Duodenal mucosa (tissue), 2 donors: ENCODE data around the gene NCMAP.

Experiments
- H3K27ac ChIP-seq: one replicate; pipeline ENCODE4 v1.7.0; 2013; ENCODE audit warnings: low read depth, low read length
- H3K27me3 ChIP-seq, 2 donors: one replicate each; pipeline ENCODE4 v1.7.0; 2013; ENCODE audit warnings: low read length in 2 of 2, control low read depth in 1 of 2; ENCODE audit not compliant: insufficient read depth in 2 of 2, control insufficient read depth in 1 of 2
- H3K36me3 ChIP-seq, 2 donors: one replicate each; pipeline ENCODE4 v1.7.0; 2013; ENCODE audit warnings: low read length in 2 of 2, control low read depth in 1 of 2; ENCODE audit not compliant: insufficient read depth in 2 of 2, control insufficient read depth in 1 of 2
- H3K4me1 ChIP-seq, 2 donors: one replicate each; pipeline ENCODE4 v1.7.0; 2013; ENCODE audit warnings: low read length in 2 of 2, control low read depth in 1 of 2; ENCODE audit not compliant: insufficient read depth in 2 of 2, control insufficient read depth in 1 of 2
- H3K4me3 ChIP-seq, 2 donors: one replicate each; pipeline ENCODE4 v1.7.0; 2013; ENCODE audit warnings: low read length in 2 of 2, low read depth in 1 of 2
- H3K9ac ChIP-seq, 2 donors: one replicate each; pipeline ENCODE4 v1.7.0; 2013; ENCODE audit warnings: low read length in 2 of 2, low read depth in 1 of 2
- H3K9me3 ChIP-seq, 2 donors: one replicate each; pipeline ENCODE4 v1.7.0; 2013; ENCODE audit warnings: low read length in 2 of 2, control low read depth in 1 of 2; ENCODE audit not compliant: control insufficient read depth in 1 of 2

Gene NCMAP

DNA sequence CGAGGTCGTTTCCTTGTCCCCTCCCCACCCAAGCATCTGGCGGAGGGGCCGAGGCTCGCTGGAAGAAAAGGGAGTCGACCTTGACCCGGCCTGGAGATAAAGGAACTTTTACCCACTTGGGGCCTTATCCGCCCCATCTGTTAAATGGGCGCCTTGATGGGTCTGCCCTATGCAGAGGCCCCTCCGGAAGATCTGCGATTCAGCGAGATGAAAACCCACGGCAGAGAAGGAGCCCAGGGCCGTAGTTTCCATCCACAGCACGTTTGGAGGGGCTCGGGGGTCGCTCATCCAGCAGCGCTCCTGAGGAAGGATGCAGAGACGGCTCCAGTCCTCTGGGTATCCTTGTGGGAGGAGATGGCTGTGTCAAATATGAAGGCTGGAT lies 518 bp downstream of the NCMAP start:
- Histone ChIP-seq H3K9ac (peak overlapping the region; percentile 28 to 63), H3K4me1 (peaks cover 22 to 37% of the 10 kb centered on the region in 2 donors), H3K36me3 (no peaks in the 10 kb centered on the region), H3K4me3 (peak overlapping the region; percentile 56 to 69), H3K9me3 (no peaks in the 10 kb centered on the region), H3K27me3 (peaks cover 0 to 3% of the 10 kb centered on the region in 2 donors), H3K27ac (no peak overlapping the region)

DNA sequence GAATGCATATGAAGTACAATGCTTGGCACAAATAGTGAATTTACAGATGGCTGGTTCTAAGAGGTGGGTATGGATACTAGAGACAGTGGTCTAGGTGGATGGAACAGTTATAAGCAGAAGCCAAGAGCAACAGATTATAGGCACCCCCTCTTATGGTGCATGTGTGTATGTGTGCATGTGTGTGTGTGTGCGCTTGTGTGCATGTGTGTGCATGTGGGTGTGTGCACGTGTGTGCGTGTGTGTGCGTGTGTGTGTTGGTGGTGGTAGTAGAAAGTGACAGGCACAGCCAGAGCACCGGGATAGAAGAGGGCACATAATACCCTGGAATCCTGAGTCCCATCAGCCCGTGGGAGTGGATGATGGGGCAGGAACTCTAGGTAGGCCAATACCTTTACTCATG lies 1.3 kb downstream of the NCMAP start:
- H3K9ac ChIP-seq, result peak overlapping the region in 1 of 2 donors; percentile 48
- H3K27me3 ChIP-seq, result peaks cover 0 to 3% of the 10 kb centered on the region in 2 donors
- H3K9me3 ChIP-seq, result no peaks in the 10 kb centered on the region
- peak overlapping the region; percentile 56 to 69 for H3K4me3 ChIP-seq
- no peak overlapping the region for H3K27ac ChIP-seq
- no peaks in the 10 kb centered on the region for H3K36me3 ChIP-seq
- peaks cover 15 to 29% of the 10 kb centered on the region in 2 donors for H3K4me1 ChIP-seq

DNA sequence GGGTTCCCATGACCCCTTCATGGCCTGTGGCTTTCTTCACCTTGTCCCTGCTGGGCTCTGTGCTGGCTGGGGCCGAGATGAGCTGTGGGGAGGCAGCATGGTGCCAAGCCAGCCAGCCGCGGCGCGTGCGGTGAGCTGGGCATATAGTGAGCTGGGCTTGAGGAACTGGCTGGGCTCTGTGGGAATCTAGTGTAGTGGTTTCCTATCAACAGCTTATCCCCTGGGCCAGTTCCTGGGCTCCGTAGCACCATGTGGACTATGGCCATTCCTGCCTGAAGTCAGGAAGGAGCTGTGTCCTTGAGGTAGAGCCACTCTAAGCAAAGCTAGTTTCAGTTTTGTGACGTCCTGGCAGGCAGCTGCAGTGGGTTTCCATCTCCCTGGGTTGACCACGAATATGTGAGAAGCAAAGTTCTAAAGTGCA lies 1.8 kb downstream of the NCMAP start:
- H3K27me3 ChIP-seq, result peaks cover 0 to 3% of the 10 kb centered on the region in 2 donors
- peaks cover 16 to 25% of the 10 kb centered on the region in 2 donors for H3K4me1 ChIP-seq

DNA sequence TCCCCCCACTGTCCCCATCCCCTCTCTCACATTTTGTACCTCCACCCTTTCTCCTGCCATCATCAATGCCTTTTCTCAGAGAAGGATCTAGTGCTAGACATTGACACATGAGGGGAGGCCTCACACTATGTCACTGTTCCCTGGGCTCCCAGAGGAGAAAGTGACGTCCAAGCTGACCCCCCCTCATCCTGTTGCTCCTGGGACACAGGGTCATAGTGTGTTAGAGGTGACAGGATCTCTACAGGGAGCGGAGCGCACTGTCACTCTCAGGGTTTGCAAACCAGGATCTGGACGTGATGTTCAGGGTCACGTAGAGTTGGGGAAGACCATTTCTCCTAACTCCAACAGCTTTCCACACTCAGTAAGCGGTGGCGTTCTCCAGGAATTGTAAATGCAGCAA lies 2.6 kb downstream of the NCMAP start:
- peaks cover 18 to 25% of the 10 kb centered on the region in 2 donors for H3K4me1 ChIP-seq
- no peaks in the 10 kb centered on the region for H3K9me3 ChIP-seq
- H3K36me3 ChIP-seq, result no peaks in the 10 kb centered on the region
- peak overlapping the region; percentile 5 to 69 for H3K4me3 ChIP-seq
- H3K27ac ChIP-seq, result no peak overlapping the region
- peak overlapping the region in 1 of 2 donors; percentile 48 for H3K9ac ChIP-seq
- peaks cover 0 to 3% of the 10 kb centered on the region in 2 donors for H3K27me3 ChIP-seq

More for the DNA sequence above, 1.8 kb downstream of the NCMAP start:
- H3K27ac ChIP-seq, result no peak overlapping the region
- H3K4me3 ChIP-seq, result peak overlapping the region; percentile 5 to 69
- no peaks in the 10 kb centered on the region for H3K9me3 ChIP-seq
- H3K36me3 ChIP-seq, result no peaks in the 10 kb centered on the region
- peak overlapping the region in 1 of 2 donors; percentile 48 for H3K9ac ChIP-seq

DNA sequence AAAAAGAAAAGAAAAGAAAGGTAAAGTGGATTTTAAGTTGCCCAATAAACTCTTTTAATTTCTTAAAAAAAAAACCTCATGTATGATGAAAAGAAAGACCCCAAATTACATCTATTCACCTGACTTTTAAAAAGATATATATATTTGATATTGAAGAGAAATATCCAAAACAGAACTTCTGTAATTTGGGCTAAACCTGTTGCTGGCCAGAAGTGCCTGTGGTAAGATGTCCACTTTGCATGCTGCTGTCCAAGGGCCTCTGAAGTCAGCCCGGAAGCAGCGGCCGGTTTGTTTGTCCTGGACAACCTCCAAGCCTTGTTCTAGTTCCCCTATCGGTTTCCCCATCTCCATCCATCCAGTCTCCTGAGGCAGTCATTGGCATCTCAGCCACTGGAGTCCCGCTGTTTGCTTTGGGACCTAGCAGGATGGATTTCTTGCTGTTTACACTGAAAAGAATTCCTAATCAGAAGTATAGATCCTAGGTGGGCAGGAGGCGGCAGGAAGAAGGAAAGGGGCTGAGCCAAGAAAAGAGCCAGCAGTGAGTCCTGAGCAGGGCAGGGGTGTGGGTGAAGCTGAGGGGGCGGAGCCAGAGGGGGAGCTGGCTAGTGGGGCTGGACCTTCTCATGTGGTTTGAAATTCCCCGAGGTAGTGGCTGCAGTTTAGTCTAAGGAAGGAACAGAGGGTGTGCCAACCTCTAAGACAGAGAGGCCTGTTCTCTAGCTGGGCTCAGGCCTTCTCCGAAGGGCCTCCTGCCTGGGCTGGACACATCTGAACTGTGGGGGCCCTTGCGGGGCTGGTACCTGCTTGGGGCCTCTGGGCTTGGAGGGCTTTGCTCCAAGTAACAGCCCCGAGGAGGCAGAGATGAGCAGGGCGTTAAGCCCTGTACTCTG lies 3.3 kb downstream of the NCMAP start:
- no peak overlapping the region for H3K27ac ChIP-seq
- no peak overlapping the region for H3K9ac ChIP-seq
- peaks cover 0 to 3% of the 10 kb centered on the region in 2 donors for H3K27me3 ChIP-seq

DNA sequence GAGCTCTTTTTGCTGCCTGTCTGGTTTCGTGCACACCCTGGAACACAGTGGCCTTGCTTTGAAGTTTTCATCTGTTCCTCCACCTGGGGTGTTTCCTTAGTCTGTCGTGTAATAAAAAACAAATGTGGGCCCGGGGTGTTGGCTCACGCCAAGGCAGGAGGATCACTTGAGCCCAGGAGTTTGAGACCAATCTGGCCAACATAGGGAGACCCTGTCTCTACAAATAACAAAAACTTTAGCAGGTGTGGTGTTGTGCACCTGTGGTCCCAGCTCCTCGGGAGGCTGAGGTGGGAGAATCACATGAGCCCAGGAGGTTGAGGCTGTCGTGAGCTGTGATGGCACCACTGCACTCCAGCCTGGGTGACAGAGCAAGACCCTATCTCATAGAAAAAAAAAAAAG lies 4.5 kb downstream of the NCMAP start:
- H3K36me3 ChIP-seq, result no peaks in the 10 kb centered on the region
- H3K9me3 ChIP-seq, result no peaks in the 10 kb centered on the region
- H3K27ac ChIP-seq, result no peak overlapping the region
- peaks cover 0 to 3% of the 10 kb centered on the region in 2 donors for H3K27me3 ChIP-seq
- no peak overlapping the region for H3K9ac ChIP-seq
- H3K4me1 ChIP-seq, result peaks cover 18 to 25% of the 10 kb centered on the region in 2 donors
- no peak overlapping the region for H3K4me3 ChIP-seq

More for the DNA sequence above, 3.3 kb downstream of the NCMAP start:
- H3K4me3 ChIP-seq, result no peak overlapping the region
- peaks cover 18 to 25% of the 10 kb centered on the region in 2 donors for H3K4me1 ChIP-seq
- no peaks in the 10 kb centered on the region for H3K36me3 ChIP-seq
- no peaks in the 10 kb centered on the region for H3K9me3 ChIP-seq

DNA sequence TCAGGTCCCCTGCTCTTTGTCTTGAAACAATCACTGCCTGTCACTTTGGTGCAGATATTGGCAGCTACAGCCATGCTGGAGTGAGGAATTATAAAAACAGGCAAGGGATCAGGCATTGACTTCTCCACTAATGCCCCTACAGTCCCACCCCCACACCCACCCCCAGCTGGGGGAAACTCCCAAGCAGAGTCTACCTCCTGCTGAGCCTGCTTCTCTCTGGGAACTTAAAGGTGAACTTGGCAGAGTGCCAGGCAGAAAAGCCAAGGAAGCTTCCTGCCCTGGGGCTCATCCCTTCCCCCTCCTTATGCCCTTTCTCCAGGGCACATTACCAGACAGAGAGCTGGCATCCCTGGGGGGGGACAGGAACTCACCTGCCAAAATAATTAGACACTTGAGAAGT lies 6.7 kb downstream of the NCMAP start:
- Histone ChIP-seq H3K4me3 (no peak overlapping the region), H3K9me3 (no peaks in the 10 kb centered on the region), H3K36me3 (no peaks in the 10 kb centered on the region), H3K4me1 (peaks cover 11 to 20% of the 10 kb centered on the region in 2 donors), H3K27ac (no peak overlapping the region), H3K27me3 (no peaks in the 10 kb centered on the region), H3K9ac (no peak overlapping the region)

DNA sequence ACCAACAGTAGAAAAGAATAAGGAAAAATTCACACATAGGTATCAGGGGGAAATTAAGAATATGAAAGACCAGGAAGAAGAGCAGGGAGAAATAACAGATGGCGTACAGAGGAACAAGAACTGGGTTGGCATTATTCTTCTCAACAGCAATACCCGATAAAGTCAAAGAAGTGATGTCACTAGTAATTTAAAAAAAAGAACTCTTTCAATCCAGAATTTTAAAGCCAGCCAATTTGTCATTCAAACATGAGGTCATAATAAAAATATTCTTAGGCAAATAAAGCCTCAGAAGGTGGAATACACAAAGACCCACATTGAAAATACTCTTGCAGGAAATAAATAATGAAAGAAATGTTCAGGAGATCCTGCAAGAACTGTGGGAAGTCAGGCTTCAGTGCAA lies 8.8 kb downstream of the NCMAP start:
- Histone ChIP-seq H3K9ac (no peak overlapping the region), H3K27me3 (no peaks in the 10 kb centered on the region), H3K27ac (no peak overlapping the region), H3K4me1 (peaks cover 8 to 21% of the 10 kb centered on the region in 2 donors), H3K9me3 (no peaks in the 10 kb centered on the region), H3K36me3 (no peaks in the 10 kb centered on the region), H3K4me3 (no peak overlapping the region)

DNA sequence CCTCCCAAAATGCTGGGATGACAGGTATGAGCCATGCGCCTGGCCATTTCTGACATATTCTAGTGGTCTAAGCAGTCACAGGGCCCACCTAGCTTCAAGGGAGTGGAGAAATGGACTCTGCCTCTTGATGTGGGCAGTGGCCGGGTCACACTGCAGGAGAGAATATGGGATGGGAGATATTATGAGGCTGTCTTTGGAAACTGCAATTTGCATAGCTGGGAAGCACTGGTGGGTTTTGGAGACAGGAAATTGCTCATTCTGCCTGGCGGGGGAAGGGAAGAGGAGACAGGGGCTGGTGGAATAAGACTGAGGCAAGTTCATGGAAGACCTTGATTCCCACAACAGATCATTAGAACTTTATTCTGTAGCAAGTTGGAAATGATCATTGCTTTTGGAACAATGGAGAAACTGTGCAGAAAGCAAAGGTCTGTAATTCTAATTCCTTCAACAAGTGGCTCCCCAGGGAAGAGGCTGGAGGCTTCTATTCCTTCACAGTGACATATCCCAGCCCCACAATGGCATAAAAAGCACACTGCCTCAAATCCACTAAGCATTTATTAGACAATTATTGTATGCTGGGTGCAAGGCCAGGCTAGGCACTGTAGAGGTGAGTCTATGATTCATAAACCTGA lies 10.5 kb downstream of the NCMAP start:
- H3K4me3 ChIP-seq, result no peak overlapping the region
- H3K27ac ChIP-seq, result no peak overlapping the region

DNA sequence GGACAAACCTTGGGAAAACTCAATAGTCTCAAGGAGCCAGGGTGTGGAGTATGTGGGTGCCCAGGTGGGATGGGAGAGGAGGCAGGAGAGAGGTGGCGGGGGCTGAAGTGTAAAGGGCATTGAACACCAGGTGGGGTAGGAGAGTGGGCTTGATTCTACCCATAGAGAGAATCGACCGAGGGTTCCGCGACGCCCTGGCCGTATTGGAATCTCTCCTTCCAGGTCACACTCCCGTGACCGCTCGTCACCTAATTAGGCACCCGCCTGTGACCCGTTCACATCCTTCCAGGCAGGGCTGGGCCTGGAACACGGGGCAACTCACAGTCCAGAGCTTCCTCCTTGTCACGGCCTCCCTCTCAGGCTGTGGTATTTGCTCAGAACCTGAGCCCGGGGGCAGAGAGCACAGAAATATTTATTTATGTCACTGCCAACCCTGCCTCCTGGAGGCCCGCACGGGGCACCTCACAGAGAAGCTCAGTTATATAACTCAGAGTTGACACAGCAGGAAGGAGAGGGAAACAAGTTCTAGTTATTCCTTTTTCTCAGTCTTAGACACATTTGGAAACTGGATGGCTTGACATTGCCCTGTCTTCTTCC lies 12.0 kb downstream of the NCMAP start:
- Histone ChIP-seq H3K4me1 (peaks cover 8 to 15% of the 10 kb centered on the region in 2 donors), H3K9me3 (no peaks in the 10 kb centered on the region), H3K9ac (peak overlapping the region in 1 of 2 donors; percentile 22), H3K4me3 (no peak overlapping the region), H3K36me3 (no peaks in the 10 kb centered on the region), H3K27me3 (no peaks in the 10 kb centered on the region), H3K27ac (no peak overlapping the region)

More for the DNA sequence above, 10.5 kb downstream of the NCMAP start:
- Histone ChIP-seq H3K4me1 (peaks cover 8 to 21% of the 10 kb centered on the region in 2 donors), H3K9ac (no peak overlapping the region), H3K27me3 (no peaks in the 10 kb centered on the region), H3K9me3 (no peaks in the 10 kb centered on the region), H3K36me3 (no peaks in the 10 kb centered on the region)
